Naive B cell (primary cell): Measurements from ENCODE around the gene LSM12. TPM values are rescaled to one million over a fixed set of nuclear protein-coding genes. Genes with fewer than 3 reads are reported as not detected.

Experiments
- ATAC-seq, 2 donors: fragments of 150-1000 bp; cut with Tn5 transposase; 2 replicates each; pipeline ENCODE4 v1.10.0; 2021; ENCODE audit warnings: low read depth in 2 of 2, mild to moderate bottlenecking in 2 of 2, moderate library complexity in 2 of 2
- DNase-seq: peaks from one replicate; pipeline ENCODE4 v3.0.0; 2022
- H3K27ac Mint-ChIP-seq, 6 donors: one replicate each; pipeline ENCODE4 v1.8.0; 2020 to 2022; ENCODE audit warnings: mild to moderate bottlenecking in 6 of 6, mixed read lengths in 6 of 6, moderate library complexity in 5 of 6, inconsistent platforms in 2 of 6
- H3K27me3 Mint-ChIP-seq, 3 donors: one replicate each; pipeline ENCODE4 v1.8.0; 2021 to 2022; ENCODE audit warnings: mixed read lengths in 3 of 3, mild to moderate bottlenecking in 1 of 3
- H3K36me3 Mint-ChIP-seq, 2 donors: one replicate each; pipeline ENCODE4 v1.8.0; 2020 to 2022; ENCODE audit warnings: mixed read lengths in 2 of 2, inconsistent platforms in 1 of 2, mild to moderate bottlenecking in 1 of 2
- H3K4me1 Mint-ChIP-seq, 3 donors: one replicate each; pipeline ENCODE4 v1.8.0; 2020 to 2022; ENCODE audit warnings: mixed read lengths in 3 of 3, inconsistent platforms in 1 of 3, mild to moderate bottlenecking in 1 of 3, moderate library complexity in 1 of 3
- H3K4me3 Mint-ChIP-seq, 8 donors: one replicate each; pipeline ENCODE4 v1.8.0; 2020 to 2022; ENCODE audit warnings: mild to moderate bottlenecking in 8 of 8, mixed read lengths in 8 of 8, moderate library complexity in 8 of 8, inconsistent platforms in 2 of 8
- H3K9me3 Mint-ChIP-seq, 7 donors: one replicate each; pipeline ENCODE4 v1.8.0; 2020 to 2022; ENCODE audit warnings: mixed read lengths in 7 of 7, mild to moderate bottlenecking in 5 of 7, inconsistent platforms in 2 of 7, moderate library complexity in 1 of 7
- polyA plus RNA-seq, 6 donors: library from polyadenylated mRNA; unstranded; fragments of 300-500 nt; fragmentation: Illumina TruSeq; gene quantifications; one replicate each; pipeline ENCODE4 v1.2.3, GENCODE V29; 2021; ENCODE audit warnings: low read depth in 6 of 6

Gene LSM12
- 10 to 100 TPM; 48.1 to 99.0 (median 80.5) TPM for polyA plus RNA-seq

GRCh38 chr17:44066204-44066930 is at the start of gene LSM12:
Gene LSM12 (minus strand): TSS chr17:44066671. CDS start chr17:44066587, 84 bp downstream.
- H3K36me3 Mint-ChIP-seq: peaks cover 0 to 7% of the 10 kb centered on the region in 2 donors
- H3K27ac Mint-ChIP-seq: peak within 1 kb of the TSS; percentile 76 to 97 (median 95)
- peak within 1 kb of the TSS; percentile 86 to 96 (median 94) for H3K4me3 Mint-ChIP-seq
- peak; percentile 87 for ATAC-seq
- no peaks in the 10 kb centered on the region for H3K9me3 Mint-ChIP-seq
- peaks cover 32 to 61% (median 43%) of the 10 kb centered on the region in 3 donors for H3K4me1 Mint-ChIP-seq
- DNase-seq: peak; percentile 93
- no peaks in the 10 kb centered on the region for H3K27me3 Mint-ChIP-seq

GRCh38 chr17:44115585-44116415 is 49.3 kb upstream of the LSM12 start:
- ATAC-seq (peak in 1 of 2 donors; percentile 35), DNase-seq (no peak)
- Mint-ChIP-seq H3K9me3 (no peaks in the 10 kb centered on the region), H3K4me1 (peaks cover 61 to 87% (median 73%) of the 10 kb centered on the region in 3 donors), H3K4me3 (no peak overlapping the region), H3K36me3 (no peaks in the 10 kb centered on the region), H3K27me3 (no peaks in the 10 kb centered on the region), H3K27ac (peak overlapping the region in 2 of 6 donors; percentile 21 to 44)

- no peak for ATAC-seq
- peaks cover 55 to 80% (median 60%) of the 10 kb centered on the region in 3 donors for H3K4me1 Mint-ChIP-seq
- no peaks in the 10 kb centered on the region for H3K27me3 Mint-ChIP-seq
- no peak for DNase-seq
- H3K27ac Mint-ChIP-seq: peak overlapping the region in 3 of 6 donors; percentile 39 to 59 (median 50)
- no peaks in the 10 kb centered on the region for H3K9me3 Mint-ChIP-seq
- no peaks in the 10 kb centered on the region for H3K36me3 Mint-ChIP-seq
- H3K4me3 Mint-ChIP-seq: peak overlapping the region in 2 of 8 donors; percentile 9 to 51
Observed at GRCh38 chr17:44113868-44114840, 47.7 kb upstream of the LSM12 start.

DNA sequence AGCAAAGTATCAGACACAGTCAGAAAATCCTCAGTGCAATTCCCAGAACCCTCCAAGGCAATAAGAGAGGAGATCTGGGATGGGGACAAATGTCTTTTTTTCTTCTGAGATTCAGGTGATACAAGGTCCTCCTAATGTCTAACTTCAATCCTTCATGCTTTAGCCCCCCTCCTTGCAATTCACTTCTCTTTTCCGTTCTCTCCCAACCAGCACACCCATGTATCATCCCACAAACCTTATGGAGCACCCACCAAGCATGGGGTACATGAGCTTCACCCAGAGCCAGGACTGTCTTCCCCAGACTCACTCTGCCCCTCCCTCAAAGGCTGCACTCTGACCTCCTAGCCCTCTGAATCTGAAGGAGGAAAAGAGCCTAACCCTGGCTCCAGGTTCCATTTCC is 46.9 kb upstream of the LSM12 start:
- DNase-seq (no peak), ATAC-seq (no peak)
- Mint-ChIP-seq H3K9me3 (no peaks in the 10 kb centered on the region), H3K4me1 (peaks cover 49 to 79% (median 59%) of the 10 kb centered on the region in 3 donors), H3K36me3 (no peaks in the 10 kb centered on the region), H3K4me3 (peak overlapping the region in 2 of 8 donors; percentile 47 to 58), H3K27ac (peak overlapping the region; percentile 4 to 84 (median 54)), H3K27me3 (no peaks in the 10 kb centered on the region)

GRCh38 chr17:44112284-44113280 is 46.1 kb upstream of the LSM12 start:
- Mint-ChIP-seq H3K36me3 (no peaks in the 10 kb centered on the region), H3K9me3 (no peaks in the 10 kb centered on the region), H3K27ac (peak overlapping the region in 4 of 6 donors; percentile 56 to 75 (median 66)), H3K4me1 (peaks cover 46 to 77% (median 55%) of the 10 kb centered on the region in 3 donors), H3K27me3 (no peaks in the 10 kb centered on the region), H3K4me3 (peak overlapping the region in 6 of 8 donors; percentile 29 to 86 (median 60))
- no peak for ATAC-seq
- DNase-seq: no peak

GRCh38 chr17:44111777-44112176 is 45.3 kb upstream of the LSM12 start:
- H3K4me1 Mint-ChIP-seq: peaks cover 45 to 72% (median 51%) of the 10 kb centered on the region in 3 donors
- peak overlapping the region in 4 of 6 donors; percentile 16 to 75 (median 42) for H3K27ac Mint-ChIP-seq
- H3K9me3 Mint-ChIP-seq: no peaks in the 10 kb centered on the region
- peak overlapping the region; percentile 19 to 86 (median 76) for H3K4me3 Mint-ChIP-seq
- no peaks in the 10 kb centered on the region for H3K27me3 Mint-ChIP-seq
- no peaks in the 10 kb centered on the region for H3K36me3 Mint-ChIP-seq
- DNase-seq: no peak
- no peak for ATAC-seq

DNA sequence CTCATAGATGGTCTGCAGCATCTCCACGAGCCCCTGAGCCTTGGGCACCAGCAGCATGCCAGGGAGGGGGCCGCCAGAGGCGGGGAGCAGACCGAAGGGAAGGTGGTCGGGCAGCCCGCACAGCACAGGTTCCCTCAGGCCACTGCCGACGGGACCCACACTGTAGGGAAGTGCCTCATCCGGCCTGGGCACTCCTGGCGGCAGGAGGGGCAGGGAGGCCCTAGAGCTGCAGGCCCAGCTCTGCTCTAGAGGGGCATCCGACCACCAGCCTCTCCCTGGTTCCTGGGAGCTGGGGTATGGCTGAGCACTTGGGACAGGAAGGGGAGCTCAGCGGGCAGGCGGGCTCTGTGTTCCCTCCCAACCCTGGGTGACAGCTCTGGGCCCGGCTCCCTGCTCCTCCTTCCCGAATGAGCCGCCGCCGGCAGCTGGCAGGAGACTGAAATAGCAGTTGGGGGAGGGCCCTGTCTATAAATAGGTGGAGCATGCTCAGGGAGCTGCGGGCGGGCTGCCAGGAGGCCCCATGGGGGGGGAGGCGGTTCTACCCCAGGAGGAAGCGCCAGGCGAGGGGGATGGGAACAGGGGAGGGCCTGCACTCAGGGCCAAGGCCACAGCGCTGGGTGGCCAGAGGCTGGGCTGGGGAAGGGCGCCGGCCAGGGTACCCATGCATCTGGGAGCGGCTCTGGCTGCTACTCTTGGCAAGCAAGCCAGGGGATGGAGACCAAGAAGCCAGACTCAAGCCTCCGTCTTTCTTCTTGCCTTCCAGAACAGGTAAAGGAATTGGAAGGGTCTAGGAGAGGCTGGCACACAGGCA is 44.6 kb upstream of the LSM12 start:
- ATAC-seq: peak; percentile 74 to 82
- Mint-ChIP-seq H3K4me1 (peaks cover 39 to 65% (median 50%) of the 10 kb centered on the region in 3 donors), H3K4me3 (peak overlapping the region in 7 of 8 donors; percentile 68 to 86 (median 77)), H3K36me3 (no peaks in the 10 kb centered on the region), H3K27me3 (no peaks in the 10 kb centered on the region), H3K9me3 (no peaks in the 10 kb centered on the region), H3K27ac (peak overlapping the region in 5 of 6 donors; percentile 18 to 75 (median 52))
- peak; percentile 39 for DNase-seq

DNA sequence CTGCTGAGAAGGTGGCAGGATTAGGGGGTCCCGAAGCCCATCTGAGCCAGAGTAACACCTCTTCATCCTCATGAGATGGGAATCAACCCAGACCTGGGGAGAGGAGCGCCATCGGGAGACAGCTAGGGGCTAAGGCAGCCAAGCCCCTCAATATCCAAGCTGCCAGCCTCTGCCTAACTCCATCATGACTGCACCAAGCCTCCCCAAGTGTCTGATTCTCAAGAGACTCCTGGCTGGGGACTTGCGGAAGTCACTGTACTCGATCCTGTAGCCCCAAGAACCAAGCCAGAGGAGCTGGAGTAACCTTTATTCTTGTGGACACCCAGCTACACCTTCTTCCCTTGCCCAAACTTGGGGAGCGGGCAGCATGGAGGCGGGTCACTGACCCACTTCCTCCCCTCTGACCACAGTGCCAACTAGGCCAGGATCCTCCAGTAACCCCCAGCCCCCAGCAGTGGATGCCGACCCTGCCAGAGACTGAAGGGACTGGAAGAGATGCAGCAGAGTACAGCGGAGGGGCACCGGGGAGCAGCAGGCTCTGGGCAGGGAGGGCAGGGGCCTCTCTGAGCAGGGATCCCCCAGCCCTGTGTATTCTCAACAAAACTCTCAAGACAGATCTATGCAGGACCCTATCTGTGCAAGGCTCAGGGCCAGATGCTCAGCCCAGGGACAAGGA is 43.7 kb upstream of the LSM12 start:
- Mint-ChIP-seq H3K27ac (peak overlapping the region in 1 of 6 donors; percentile 34), H3K27me3 (no peaks in the 10 kb centered on the region), H3K36me3 (no peaks in the 10 kb centered on the region), H3K4me3 (peak overlapping the region in 4 of 8 donors; percentile 72 to 86 (median 76)), H3K4me1 (peaks cover 41 to 60% (median 52%) of the 10 kb centered on the region in 3 donors), H3K9me3 (no peaks in the 10 kb centered on the region)
- ATAC-seq: no peak
- no peak for DNase-seq

- Mint-ChIP-seq H3K9me3 (no peaks in the 10 kb centered on the region), H3K36me3 (no peaks in the 10 kb centered on the region), H3K4me3 (no peak overlapping the region), H3K27ac (no peak overlapping the region), H3K4me1 (peaks cover 41 to 64% (median 51%) of the 10 kb centered on the region in 3 donors), H3K27me3 (no peaks in the 10 kb centered on the region)
- DNase-seq (no peak), ATAC-seq (no peak)
Observed at GRCh38 chr17:44109312-44109630, 42.8 kb upstream of the LSM12 start.

DNA sequence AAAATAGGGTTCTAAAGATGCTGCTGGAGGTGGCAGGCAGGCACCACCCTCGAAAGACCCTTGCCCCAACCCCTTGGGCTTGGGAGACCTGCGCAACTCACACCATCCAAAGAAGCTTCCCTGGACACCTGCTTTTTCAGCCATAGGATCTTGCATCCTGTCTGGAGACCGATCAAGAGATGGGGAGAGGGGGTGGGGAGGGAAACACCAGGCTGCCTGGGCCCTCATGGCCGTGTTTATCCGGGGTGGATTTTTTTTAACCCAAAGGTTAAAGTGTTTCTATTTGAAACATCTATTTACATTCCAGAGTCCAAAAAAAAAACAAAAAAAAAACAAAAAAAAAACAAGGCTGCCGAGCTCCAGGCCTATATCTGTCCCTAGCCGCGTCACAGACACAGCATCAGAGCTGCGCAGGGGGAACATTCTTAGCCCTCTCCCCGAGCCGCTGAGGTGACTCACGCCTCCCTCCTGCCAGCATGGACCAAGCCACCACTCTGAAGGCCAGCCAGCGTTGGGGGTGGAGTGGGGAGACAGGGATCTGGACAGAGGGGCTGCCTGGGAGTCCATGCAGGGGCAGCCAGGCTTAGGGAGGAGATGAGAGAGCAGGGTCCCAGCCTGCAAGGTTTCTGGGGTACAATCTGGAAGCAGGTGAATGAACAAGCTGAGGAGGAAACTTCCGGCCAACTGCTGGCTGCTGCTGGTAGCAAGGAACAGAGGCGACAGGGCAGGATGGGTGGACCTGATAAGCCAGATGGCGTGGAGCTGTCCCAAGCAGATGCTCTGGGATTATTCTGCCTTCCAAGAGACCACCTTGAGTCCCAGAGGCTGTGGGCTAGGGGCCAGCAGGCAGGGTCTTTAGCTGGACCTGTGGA is 42.2 kb upstream of the LSM12 start:
- peaks cover 37 to 58% (median 46%) of the 10 kb centered on the region in 3 donors for H3K4me1 Mint-ChIP-seq
- no peaks in the 10 kb centered on the region for H3K9me3 Mint-ChIP-seq
- ATAC-seq (no peak), DNase-seq (no peak)
- no peak overlapping the region for H3K4me3 Mint-ChIP-seq
- peak overlapping the region in 1 of 6 donors; percentile 70 for H3K27ac Mint-ChIP-seq
- no peaks in the 10 kb centered on the region for H3K27me3 Mint-ChIP-seq
- H3K36me3 Mint-ChIP-seq: no peaks in the 10 kb centered on the region
